ENCODE data around the gene C17orf67.
A peak's percentile ranks its signal among the peaks of the same experiment; 100 is the strongest.

The C17orf67 gene, protein sequence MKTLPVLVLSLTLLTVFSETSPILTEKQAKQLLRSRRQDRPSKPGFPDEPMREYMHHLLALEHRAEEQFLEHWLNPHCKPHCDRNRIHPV

DNA sequence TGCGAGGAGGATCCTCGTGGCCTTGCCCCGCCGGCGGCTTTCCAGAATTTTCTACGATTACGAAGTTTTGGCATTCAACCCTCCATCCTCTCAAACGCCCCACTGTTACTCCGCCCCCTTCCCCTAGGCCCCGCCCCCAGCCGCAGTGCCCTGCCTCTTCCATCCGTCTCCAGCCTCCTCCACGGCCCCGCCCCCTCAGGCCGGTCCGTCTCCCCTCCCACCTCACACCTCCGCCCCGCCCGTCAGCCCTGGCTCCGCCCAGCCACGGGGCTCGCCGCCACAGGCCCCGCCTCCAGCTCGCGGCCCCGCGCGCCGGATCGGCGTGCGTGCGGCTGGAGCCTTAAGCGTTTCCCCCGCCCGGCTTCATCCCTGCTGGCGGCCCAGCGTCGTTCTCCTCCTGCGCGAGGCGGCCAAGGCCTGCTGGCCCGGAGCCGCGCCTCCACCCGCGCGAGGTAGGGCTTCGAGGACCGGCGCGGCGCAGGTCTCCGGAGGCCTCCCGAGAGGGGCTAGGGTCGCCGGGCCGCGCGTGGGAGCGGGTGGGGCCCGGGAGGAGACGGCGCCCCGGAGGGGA, at the start of gene C17orf67, which contains the start of gene DGKE:
Gene C17orf67 (minus strand): TSS at position 112 of the 571 bp plus-strand sequence. CDS start 18,110 bp downstream, outside the sequence.
Gene DGKE (plus strand): TSS at position 343 of the 571 bp plus-strand sequence. CDS start 645 bp downstream, outside the sequence.
- in situ Hi-C loops (cut with HindIII; ENCODE audit: low pct_ligation_motif_present, low sequenced_read_pairs), result no loop called here
- peak; percentile 93 for DNase-seq
- H3K27me3 ChIP-seq (replicated peaks), result no peaks in the 10 kb centered on the region
- H3K27ac ChIP-seq, result peak within 1 kb of the TSS; percentile 41
- peak within 1 kb of the TSS; percentile 77 for H3K4me3 ChIP-seq (ENCODE audit: low read depth, low read length)
- TF ChIP-seq, protein P1, sequence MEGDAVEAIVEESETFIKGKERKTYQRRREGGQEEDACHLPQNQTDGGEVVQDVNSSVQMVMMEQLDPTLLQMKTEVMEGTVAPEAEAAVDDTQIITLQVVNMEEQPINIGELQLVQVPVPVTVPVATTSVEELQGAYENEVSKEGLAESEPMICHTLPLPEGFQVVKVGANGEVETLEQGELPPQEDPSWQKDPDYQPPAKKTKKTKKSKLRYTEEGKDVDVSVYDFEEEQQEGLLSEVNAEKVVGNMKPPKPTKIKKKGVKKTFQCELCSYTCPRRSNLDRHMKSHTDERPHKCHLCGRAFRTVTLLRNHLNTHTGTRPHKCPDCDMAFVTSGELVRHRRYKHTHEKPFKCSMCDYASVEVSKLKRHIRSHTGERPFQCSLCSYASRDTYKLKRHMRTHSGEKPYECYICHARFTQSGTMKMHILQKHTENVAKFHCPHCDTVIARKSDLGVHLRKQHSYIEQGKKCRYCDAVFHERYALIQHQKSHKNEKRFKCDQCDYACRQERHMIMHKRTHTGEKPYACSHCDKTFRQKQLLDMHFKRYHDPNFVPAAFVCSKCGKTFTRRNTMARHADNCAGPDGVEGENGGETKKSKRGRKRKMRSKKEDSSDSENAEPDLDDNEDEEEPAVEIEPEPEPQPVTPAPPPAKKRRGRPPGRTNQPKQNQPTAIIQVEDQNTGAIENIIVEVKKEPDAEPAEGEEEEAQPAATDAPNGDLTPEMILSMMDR (IDR thresholded peaks at IDR 0.05; ENCODE audit: low read depth, low read length, missing control alignments), result no peak
- no peaks in the 10 kb centered on the region for H3K36me3 ChIP-seq (replicated peaks)

DNA sequence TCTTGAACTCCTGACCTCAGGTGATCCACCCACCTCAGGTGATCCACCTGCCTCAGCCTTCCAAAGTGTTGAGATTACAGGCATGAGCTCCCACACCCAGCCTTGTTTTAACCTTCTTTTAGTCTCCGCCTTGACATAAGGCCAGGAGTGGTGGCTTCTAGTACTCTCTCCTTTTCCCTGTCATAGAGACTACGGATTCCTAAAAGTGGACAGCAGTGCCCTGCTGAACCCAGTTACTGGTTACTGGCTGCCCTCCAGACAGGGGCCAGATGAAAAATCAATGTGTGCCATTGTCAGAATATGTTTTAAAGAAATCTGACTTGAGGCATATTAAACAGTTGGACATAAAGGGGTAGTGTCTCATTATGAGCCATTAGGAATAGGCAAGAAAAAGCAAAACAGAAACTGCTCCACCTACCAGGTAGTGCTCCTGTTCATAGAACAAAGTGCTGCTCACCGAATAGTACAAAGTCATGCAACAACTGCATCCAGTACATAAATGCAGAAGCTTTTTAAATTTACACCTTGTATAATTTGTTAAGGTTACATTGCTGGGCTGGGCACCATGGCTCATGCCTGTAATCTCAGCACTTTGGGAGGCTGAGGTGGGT, 48.1 kb upstream of the C17orf67 start:
- no peaks in the 10 kb centered on the region for H3K27me3 ChIP-seq (replicated peaks)
- H3K4me3 ChIP-seq (ENCODE audit: low read depth, low read length), result no peak overlapping the region
- H3K27ac ChIP-seq, result no peak overlapping the region
- TF ChIP-seq, protein P1 (IDR thresholded peaks at IDR 0.05; ENCODE audit: low read depth, low read length, missing control alignments), result no peak
- in situ Hi-C loops (cut with HindIII; ENCODE audit: low pct_ligation_motif_present, low sequenced_read_pairs), result no loop called here
- no peak for DNase-seq
- no peaks in the 10 kb centered on the region for H3K36me3 ChIP-seq (replicated peaks)

DNA sequence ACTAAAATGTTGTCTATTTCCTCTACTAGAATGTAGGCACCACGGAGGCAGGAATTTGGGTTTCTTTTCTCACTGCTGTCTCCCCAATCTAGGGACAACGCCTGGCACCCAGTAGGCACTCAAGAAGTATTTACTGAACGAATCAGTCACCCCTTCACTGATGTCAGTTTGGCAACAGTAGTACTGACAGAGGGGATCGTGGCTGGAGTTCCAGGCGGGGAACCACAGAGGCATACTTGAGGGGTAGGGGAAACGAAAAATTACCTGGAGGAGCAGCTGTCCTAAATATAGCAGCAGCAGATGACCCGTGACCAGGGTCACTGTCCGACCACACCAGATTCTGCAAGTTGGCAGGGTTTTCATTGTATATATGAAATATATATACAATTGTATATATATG, 46.9 kb upstream of the C17orf67 start:
- Histone ChIP-seq H3K27ac (no peak overlapping the region), H3K27me3 (replicated peaks) (no peaks in the 10 kb centered on the region), H3K4me3 (ENCODE audit: low read depth, low read length) (no peak overlapping the region), H3K36me3 (replicated peaks) (no peaks in the 10 kb centered on the region)
- in situ Hi-C loops (cut with HindIII; ENCODE audit: low pct_ligation_motif_present, low sequenced_read_pairs), result no loop called here
- TF ChIP-seq, protein P1 (IDR thresholded peaks at IDR 0.05; ENCODE audit: low read depth, low read length, missing control alignments), result no peak
- DNase-seq, result no peak

DNA sequence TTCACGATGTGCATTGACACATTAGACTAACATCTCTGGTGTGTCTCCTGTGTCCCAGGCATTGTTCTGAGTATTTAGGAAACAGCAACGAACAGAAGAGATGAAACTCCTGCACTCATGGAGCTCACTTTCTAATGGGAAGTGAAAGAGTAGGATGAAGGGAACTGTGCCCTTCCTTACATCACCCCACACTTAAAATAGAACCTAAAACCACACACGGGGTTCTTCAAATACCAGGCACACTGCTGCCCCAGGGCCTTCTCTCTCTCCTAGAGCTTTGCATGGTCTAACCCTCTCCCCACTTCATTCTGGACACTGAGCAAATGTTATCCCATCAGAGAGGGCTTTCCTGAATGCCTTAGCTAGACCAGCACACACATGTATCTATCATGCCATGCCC, 46.4 kb upstream of the C17orf67 start:
- TF ChIP-seq, protein P1 (IDR thresholded peaks at IDR 0.05; ENCODE audit: low read depth, low read length, missing control alignments), result no peak
- Histone ChIP-seq H3K27me3 (replicated peaks) (no peaks in the 10 kb centered on the region), H3K4me3 (ENCODE audit: low read depth, low read length) (no peak overlapping the region), H3K27ac (no peak overlapping the region), H3K36me3 (replicated peaks) (no peaks in the 10 kb centered on the region)
- in situ Hi-C loops (cut with HindIII; ENCODE audit: low pct_ligation_motif_present, low sequenced_read_pairs), result no loop called here
- no peak for DNase-seq

DNA sequence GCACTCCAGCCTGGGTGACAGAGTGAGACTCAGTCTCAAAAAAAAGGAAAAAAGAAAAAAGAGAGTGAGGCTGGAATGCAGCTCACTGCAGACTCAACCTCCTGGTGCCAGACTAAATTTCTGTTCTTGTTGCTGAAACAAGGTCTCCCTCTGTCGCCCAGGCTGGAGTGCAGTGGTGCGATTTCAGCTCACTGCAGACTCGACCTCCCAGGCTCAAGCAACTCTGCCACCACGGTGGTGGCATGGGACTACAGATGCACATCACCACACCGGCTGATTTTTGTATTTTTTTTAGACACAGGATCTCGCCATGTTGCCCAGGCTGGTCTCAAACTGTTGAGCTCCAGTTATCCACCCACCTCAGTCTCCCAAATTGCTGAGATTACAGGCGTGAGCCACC, 45.6 kb upstream of the C17orf67 start:
- H3K27ac ChIP-seq, result no peak overlapping the region
- no peaks in the 10 kb centered on the region for H3K27me3 ChIP-seq (replicated peaks)
- H3K4me3 ChIP-seq (ENCODE audit: low read depth, low read length), result no peak overlapping the region
- DNase-seq, result no peak
- no peaks in the 10 kb centered on the region for H3K36me3 ChIP-seq (replicated peaks)
- TF ChIP-seq, protein P1 (IDR thresholded peaks at IDR 0.05; ENCODE audit: low read depth, low read length, missing control alignments), result no peak
- in situ Hi-C loops (cut with HindIII; ENCODE audit: low pct_ligation_motif_present, low sequenced_read_pairs), result no loop called here

Data from brain microvascular endothelial cell (primary cell).